Liver (tissue), 3 donors: ENCODE data around the gene VEGFB.

Experiments
- FOXA1 ChIP-seq: IDR thresholded peaks from 2 replicates; pipeline ENCODE4 v1.6.1; 2016; ENCODE audit warnings: antibody characterized with exemption
- JUND ChIP-seq, 2 donors: IDR thresholded peaks; 2 replicates each; pipeline ENCODE4 v1.6.1; 2016; ENCODE audit warnings: antibody characterized with exemption in 2 of 2
- RAD21 ChIP-seq, 2 donors: IDR thresholded peaks; 2 replicates each; pipeline ENCODE4 v1.6.1; 2016; ENCODE audit warnings: antibody characterized with exemption in 2 of 2, mild to moderate bottlenecking in 2 of 2
- RXRA ChIP-seq, 2 donors: IDR thresholded peaks; 2 replicates each; pipeline ENCODE4 v1.6.1; 2017 to 2018; ENCODE audit warnings: antibody characterized with exemption in 2 of 2, mild to moderate bottlenecking in 1 of 2
- TF ChIP-seq, protein P1 (sequence below): fragments of 150-350 bp; IDR thresholded peaks from 2 replicates; pipeline ENCODE4 v1.5.1; 2017; ENCODE audit warnings: improper control_type of control experiment, low read depth, low read length; ENCODE audit not compliant: missing input control
- TF ChIP-seq, protein P2 (sequence below): IDR thresholded peaks from 2 replicates; pipeline ENCODE4 v1.6.1; 2016; ENCODE audit warnings: antibody characterized with exemption, mild to moderate bottlenecking
- donor health status: healthy.
- donor health status: healthy.

DNA sequence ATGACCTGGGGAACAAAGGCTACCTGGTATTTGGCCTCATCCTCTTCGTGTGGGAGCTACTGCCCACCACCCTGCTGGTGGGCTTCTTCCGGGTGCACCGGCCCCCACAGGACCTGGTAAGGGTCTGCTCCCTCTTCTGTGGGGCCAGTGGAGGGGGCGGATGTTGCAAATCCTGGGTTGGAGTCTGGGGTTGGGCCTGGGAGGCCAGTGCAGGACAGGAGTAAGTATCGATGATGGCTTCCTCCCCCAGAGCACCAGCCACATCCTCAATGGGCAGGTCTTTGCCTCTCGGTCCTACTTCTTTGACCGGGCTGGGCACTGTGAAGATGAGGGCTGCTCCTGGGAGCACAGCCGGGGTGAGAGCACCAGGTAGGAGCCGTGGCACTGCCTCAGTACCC is 54.0 kb downstream of the VEGFB start:
- TF ChIP-seq, protein P1, sequence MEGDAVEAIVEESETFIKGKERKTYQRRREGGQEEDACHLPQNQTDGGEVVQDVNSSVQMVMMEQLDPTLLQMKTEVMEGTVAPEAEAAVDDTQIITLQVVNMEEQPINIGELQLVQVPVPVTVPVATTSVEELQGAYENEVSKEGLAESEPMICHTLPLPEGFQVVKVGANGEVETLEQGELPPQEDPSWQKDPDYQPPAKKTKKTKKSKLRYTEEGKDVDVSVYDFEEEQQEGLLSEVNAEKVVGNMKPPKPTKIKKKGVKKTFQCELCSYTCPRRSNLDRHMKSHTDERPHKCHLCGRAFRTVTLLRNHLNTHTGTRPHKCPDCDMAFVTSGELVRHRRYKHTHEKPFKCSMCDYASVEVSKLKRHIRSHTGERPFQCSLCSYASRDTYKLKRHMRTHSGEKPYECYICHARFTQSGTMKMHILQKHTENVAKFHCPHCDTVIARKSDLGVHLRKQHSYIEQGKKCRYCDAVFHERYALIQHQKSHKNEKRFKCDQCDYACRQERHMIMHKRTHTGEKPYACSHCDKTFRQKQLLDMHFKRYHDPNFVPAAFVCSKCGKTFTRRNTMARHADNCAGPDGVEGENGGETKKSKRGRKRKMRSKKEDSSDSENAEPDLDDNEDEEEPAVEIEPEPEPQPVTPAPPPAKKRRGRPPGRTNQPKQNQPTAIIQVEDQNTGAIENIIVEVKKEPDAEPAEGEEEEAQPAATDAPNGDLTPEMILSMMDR, result no peak
- TF ChIP-seq FOXA1 (no peak), RAD21 (IDR thresholded peaks at IDR 0.05) (no peak), RXRA (IDR thresholded peaks at IDR 0.05) (no peak), JUND (IDR thresholded peaks at IDR 0.05) (no peak)
- TF ChIP-seq, protein P2, sequence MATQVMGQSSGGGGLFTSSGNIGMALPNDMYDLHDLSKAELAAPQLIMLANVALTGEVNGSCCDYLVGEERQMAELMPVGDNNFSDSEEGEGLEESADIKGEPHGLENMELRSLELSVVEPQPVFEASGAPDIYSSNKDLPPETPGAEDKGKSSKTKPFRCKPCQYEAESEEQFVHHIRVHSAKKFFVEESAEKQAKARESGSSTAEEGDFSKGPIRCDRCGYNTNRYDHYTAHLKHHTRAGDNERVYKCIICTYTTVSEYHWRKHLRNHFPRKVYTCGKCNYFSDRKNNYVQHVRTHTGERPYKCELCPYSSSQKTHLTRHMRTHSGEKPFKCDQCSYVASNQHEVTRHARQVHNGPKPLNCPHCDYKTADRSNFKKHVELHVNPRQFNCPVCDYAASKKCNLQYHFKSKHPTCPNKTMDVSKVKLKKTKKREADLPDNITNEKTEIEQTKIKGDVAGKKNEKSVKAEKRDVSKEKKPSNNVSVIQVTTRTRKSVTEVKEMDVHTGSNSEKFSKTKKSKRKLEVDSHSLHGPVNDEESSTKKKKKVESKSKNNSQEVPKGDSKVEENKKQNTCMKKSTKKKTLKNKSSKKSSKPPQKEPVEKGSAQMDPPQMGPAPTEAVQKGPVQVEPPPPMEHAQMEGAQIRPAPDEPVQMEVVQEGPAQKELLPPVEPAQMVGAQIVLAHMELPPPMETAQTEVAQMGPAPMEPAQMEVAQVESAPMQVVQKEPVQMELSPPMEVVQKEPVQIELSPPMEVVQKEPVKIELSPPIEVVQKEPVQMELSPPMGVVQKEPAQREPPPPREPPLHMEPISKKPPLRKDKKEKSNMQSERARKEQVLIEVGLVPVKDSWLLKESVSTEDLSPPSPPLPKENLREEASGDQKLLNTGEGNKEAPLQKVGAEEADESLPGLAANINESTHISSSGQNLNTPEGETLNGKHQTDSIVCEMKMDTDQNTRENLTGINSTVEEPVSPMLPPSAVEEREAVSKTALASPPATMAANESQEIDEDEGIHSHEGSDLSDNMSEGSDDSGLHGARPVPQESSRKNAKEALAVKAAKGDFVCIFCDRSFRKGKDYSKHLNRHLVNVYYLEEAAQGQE, result no peak
